HCT116 (cell line): Measurements from ENCODE around the gene SLIT1. TPM values are rescaled to one million over a fixed set of nuclear protein-coding genes. Genes with fewer than 3 reads are reported as not detected.

Experiments used
- ATAC-seq: fragments of 200-7000 bp; cut with Tn5 transposase; 2 replicates; pipeline ENCODE4 v1.9.1; 2020; ENCODE audit warnings: mild to moderate bottlenecking, moderate library complexity
- BruUV-seq: library from RNA; stranded (reverse); fragments of 400-500 nt; replicated peaks from 2 replicates; lab custom pipeline; 2021; lab: Mats Ljungman, UMichigan
- CTCF ChIA-PET: fragments of 300-600 bp; sonication (Branson Sonifier 250); formaldehyde crosslinking; loops from one replicate; lab custom pipeline; 2021; ENCODE audit warnings: antibody characterized with exemption; lab: Charles Lee
- POLR2A ChIA-PET: fragments of 300-600, 350-600 bp; sonication (Branson Sonifier 250); formaldehyde crosslinking; loops from one replicate; lab custom pipeline; 2021; ENCODE audit warnings: antibody characterized with exemption; lab: Charles Lee
- RAD21 ChIA-PET, 2 experiments: fragments of 300-600 bp; sonication (Branson Sonifier 250); formaldehyde crosslinking; loops; one replicate each; lab custom pipeline; 2023; ENCODE audit warnings: low total read pairs in 2 of 2; ENCODE audit not compliant: uncharacterized antibody in 2 of 2, unreplicated experiment in 2 of 2, low non-redundant PET in 1 of 2; lab: Charles Lee
- DNase-seq: peaks from one replicate; pipeline ENCODE4 v3.0.0-alpha.2; 2010; ENCODE audit warnings: low read depth, low spot score
- H2AFZ ChIP-seq: fragments of 200-600 bp; shearing (Covaris generic), sonication (generic); 2 replicates; pipeline ENCODE4 v1.6.1; 2017; ENCODE audit warnings: low read depth, mixed run types, mixed read lengths, antibody characterized with exemption, low read length; ENCODE audit not compliant: poor library complexity, severe bottlenecking
- H3K27ac ChIP-seq: 2 replicates; pipeline ENCODE4 v1.5.1; 2012; ENCODE audit warnings: low read depth, low read length
- H3K27me3 ChIP-seq: fragments of 200-600 bp; sonication (generic); 2 replicates; pipeline ENCODE4 v1.6.1; 2016; ENCODE audit warnings: mixed run types, low read length, mixed read lengths; ENCODE audit not compliant: insufficient read depth
- H3K36me3 ChIP-seq, 2 experiments: fragments of 200-500 bp in 1 of 2; fragments of 200-600 bp in 1 of 2; sonication (Bioruptor generic) in 1 of 2; sonication (generic) in 1 of 2; 2 replicates each; pipeline versions ENCODE4 v1.5.1 to v1.6.1; 2014 to 2016; ENCODE audit warnings: low read length in 2 of 2, inconsistent platforms in 1 of 2, mixed read lengths in 1 of 2, mixed run types in 1 of 2; ENCODE audit not compliant: insufficient read depth in 2 of 2, control insufficient read depth in 1 of 2
- H3K4me1 ChIP-seq, 2 experiments: fragments of 200-600 bp in 1 of 2; sonication (generic) in 1 of 2; 2 replicates each; pipeline versions ENCODE4 v1.5.1 to v1.6.1; 2012 to 2017; ENCODE audit warnings: low read length in 2 of 2, inconsistent platforms in 1 of 2, mild to moderate bottlenecking in 1 of 2, mixed read lengths in 1 of 2, mixed run types in 1 of 2, moderate library complexity in 1 of 2; ENCODE audit not compliant: insufficient read depth in 2 of 2, control insufficient read depth in 1 of 2
- H3K4me2 ChIP-seq: fragments of 200-600 bp; sonication (generic); 2 replicates; pipeline ENCODE4 v1.6.1; 2017; ENCODE audit warnings: mixed run types, low read length, mixed read lengths
- H3K4me3 ChIP-seq, 2 experiments: fragments of 200-600 bp in 1 of 2; sonication (generic) in 1 of 2; replicated peaks in 1 of 2; 2 replicates each; pipeline ENCODE4 v1.5.1; 2011 to 2016; ENCODE audit warnings: low read length in 2 of 2, control low read depth in 1 of 2, low read depth in 1 of 2, mild to moderate bottlenecking in 1 of 2, mixed read lengths in 1 of 2, mixed run types in 1 of 2
- H3K79me2 ChIP-seq: fragments of 200-600 bp; sonication (generic); 2 replicates; pipeline ENCODE4 v1.6.1; 2017; ENCODE audit warnings: mild to moderate bottlenecking, mixed run types, low read length, moderate library complexity, mixed read lengths; ENCODE audit not compliant: insufficient read depth
- H3K9ac ChIP-seq: fragments of 200-600 bp; sonication (generic); 2 replicates; pipeline ENCODE4 v1.6.1; 2016; ENCODE audit warnings: low read length, mixed read lengths
- H3K9me2 ChIP-seq: fragments of 200-600 bp; sonication (generic), shearing (Covaris generic); 2 replicates; pipeline ENCODE4 v1.6.1; 2017; ENCODE audit warnings: mixed run types, mild to moderate bottlenecking, moderate library complexity; ENCODE audit not compliant: insufficient read depth
- H3K9me3 ChIP-seq, 2 experiments: fragments of 200-500 bp in 1 of 2; fragments of 200-600 bp in 1 of 2; sonication (Bioruptor generic) in 1 of 2; sonication (generic) in 1 of 2; 2 replicates each; pipeline ENCODE4 v1.6.1; 2014 to 2017; ENCODE audit warnings: low read length in 2 of 2, mixed read lengths in 2 of 2, inconsistent platforms in 1 of 2, low read depth in 1 of 2, mild to moderate bottlenecking in 1 of 2, mixed run types in 1 of 2, moderate library complexity in 1 of 2; ENCODE audit not compliant: control insufficient read depth in 1 of 2, insufficient read depth in 1 of 2
- H4K20me1 ChIP-seq: fragments of 200-600 bp; sonication (generic), shearing (Covaris generic); 2 replicates; pipeline ENCODE4 v1.6.1; 2017; ENCODE audit warnings: mixed run types, mild to moderate bottlenecking, moderate library complexity; ENCODE audit not compliant: insufficient read depth
- FOSL1 ChIP-seq: IDR thresholded peaks from 2 replicates; pipeline ENCODE4 v1.6.1; 2012; ENCODE audit warnings: low read depth
- MAX ChIP-seq: IDR thresholded peaks from 2 replicates; pipeline ENCODE4 v1.6.1; 2012
- POLR2AphosphoS5 ChIP-seq: IDR thresholded peaks from 2 replicates; pipeline ENCODE4 v1.6.1; 2011; ENCODE audit warnings: mild to moderate bottlenecking, low read depth, low read length, moderate library complexity
- YY1 ChIP-seq: IDR thresholded peaks from 2 replicates; pipeline ENCODE4 v1.6.1; 2011; ENCODE audit warnings: low read length, low read depth, moderate library complexity, mild to moderate bottlenecking; ENCODE audit not compliant: insufficient replicate concordance; ENCODE audit errors: extremely low read depth
- ZBTB33 ChIP-seq: IDR thresholded peaks from 2 replicates; pipeline ENCODE4 v1.6.1; 2011; ENCODE audit warnings: mild to moderate bottlenecking, low read length, moderate library complexity; ENCODE audit not compliant: insufficient replicate concordance; ENCODE audit errors: extremely low read depth
- ZFX ChIP-seq: fragments of 450-650 bp; IDR thresholded peaks from 2 replicates; pipeline ENCODE4 v1.6.1; 2017
- intact Hi-C: fragments of 100-400 bp; cut with micrococcal nuclease; formaldehyde crosslinking; loops from 2 replicates; pipeline ENCODE4 v1.10.0; 2022
- total RNA-seq: library from RNA; stranded (reverse); gene quantifications from one replicate; pipeline ENCODE4 v1.2.1, GENCODE V29; 2021; ENCODE audit not compliant: unreplicated experiment

The SLIT1 gene
- total RNA-seq, 1 experiment from 2014 or later, result 0.42 TPM

GRCh38 chr10:97002670-97003069, 183.1 kb downstream of the SLIT1 start:
- no peaks in the 10 kb centered on the region for H3K9me2 ChIP-seq
- no peak overlapping the region for H3K4me2 ChIP-seq
- ATAC-seq (no peak), DNase-seq (no peak)
- intact Hi-C loops, result no loop called here
- peaks cover 2 to 7% of the 10 kb centered on the region in 2 experiments; a peak in 2 of 4 replicates for H3K9me3 ChIP-seq
- BruUV-seq, result no TSS peak
- no peak for TF ChIP-seq YY1
- no peak for TF ChIP-seq ZBTB33
- TF ChIP-seq POLR2AphosphoS5, result no peak
- no peak for TF ChIP-seq FOSL1
- H3K27me3 ChIP-seq, result no peaks in the 10 kb centered on the region
- ChIA-PET POLR2A (no interaction called here), RAD21 (no interaction called here), CTCF (interaction anchor here (1.4 kb wide), 1 partner anchor 23 kb away, joined by 5 read pairs; no protein-coding TSS in a partner anchor)
- H4K20me1 ChIP-seq, result no peaks in the 10 kb centered on the region
- no peaks in the 10 kb centered on the region for H3K4me1 ChIP-seq
- H3K4me3 ChIP-seq, result no peak overlapping the region
- H2AFZ ChIP-seq, result no peak overlapping the region
- H3K79me2 ChIP-seq, result no peaks in the 10 kb centered on the region
- H3K27ac ChIP-seq, result no peak overlapping the region
- no peaks in the 10 kb centered on the region for H3K36me3 ChIP-seq
- H3K9ac ChIP-seq, result no peak overlapping the region

GRCh38 chr10:97001183-97001991, 184.4 kb downstream of the SLIT1 start:
- no peak for ATAC-seq
- Histone ChIP-seq H3K9me3 (no peaks in the 10 kb centered on the region), H3K9ac (no peak overlapping the region), H3K4me1 (no peaks in the 10 kb centered on the region), H3K4me3 (no peak overlapping the region), H4K20me1 (no peaks in the 10 kb centered on the region), H3K27me3 (no peaks in the 10 kb centered on the region), H3K9me2 (no peaks in the 10 kb centered on the region), H3K27ac (no peak overlapping the region), H2AFZ (no peak overlapping the region), H3K36me3 (no peaks in the 10 kb centered on the region), H3K79me2 (no peaks in the 10 kb centered on the region), H3K4me2 (no peak overlapping the region)
- intact Hi-C loops, result no loop called here
- no TSS peak for BruUV-seq
- RAD21 ChIA-PET, result no interaction called here
- CTCF ChIA-PET, result no interaction called here
- TF ChIP-seq ZFX (no peak), MAX (no peak)
- TF ChIP-seq, all 23 proteins: peak for 0
- DNase-seq, result no peak
- POLR2A ChIA-PET, result no interaction called here
